ENCODE measurements around the gene L3MBTL4. TPM values are rescaled to one million over a fixed set of nuclear protein-coding genes. Genes with fewer than 3 reads are reported as not detected.
"Not testable (repeated sequence)": the region's sequence is repeated elsewhere in the genome, so short reads cannot be mapped to it uniquely, and the experiment has no call there.

Gene L3MBTL4
- total RNA-seq, 2 experiments from 2014 or later: 0.27 to 0.33 TPM

DNA sequence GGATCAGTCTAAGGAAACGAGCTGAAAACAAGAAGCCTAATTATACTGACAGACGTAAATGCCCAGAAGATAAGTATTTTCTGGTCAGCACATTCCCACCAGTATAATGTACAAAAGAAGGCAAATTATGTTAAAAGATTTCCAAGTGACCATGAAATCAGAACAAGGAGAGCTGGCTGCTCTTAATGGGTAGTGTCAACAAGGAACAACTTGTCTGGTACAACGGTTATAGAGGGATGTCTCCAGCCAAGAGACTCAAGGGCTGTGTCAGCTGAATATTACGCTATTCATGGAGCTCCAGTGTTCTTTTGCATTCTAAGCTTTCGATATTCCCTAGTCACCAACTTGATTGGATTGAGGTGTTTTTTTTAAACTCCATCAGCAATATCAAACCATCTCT is 8.6 kb upstream of the L3MBTL4 start:
- Mint-ChIP-seq H3K27me3 (no peaks in the 10 kb centered on the region), H3K4me3 (no peak overlapping the region), H3K36me3 (ENCODE audit: low read depth) (no peaks in the 10 kb centered on the region), H3K9me3 (no peaks in the 10 kb centered on the region), H3K4me1 (no peaks in the 10 kb centered on the region), H3K27ac (no peak overlapping the region)
- DNase-seq: no peak
- ChIA-PET CTCF (interaction anchor here (1.8 kb wide), 1 partner anchor 9 kb away, joined by 4 read pairs; no protein-coding TSS in a partner anchor), POLR2A (no interaction called here)

DNA sequence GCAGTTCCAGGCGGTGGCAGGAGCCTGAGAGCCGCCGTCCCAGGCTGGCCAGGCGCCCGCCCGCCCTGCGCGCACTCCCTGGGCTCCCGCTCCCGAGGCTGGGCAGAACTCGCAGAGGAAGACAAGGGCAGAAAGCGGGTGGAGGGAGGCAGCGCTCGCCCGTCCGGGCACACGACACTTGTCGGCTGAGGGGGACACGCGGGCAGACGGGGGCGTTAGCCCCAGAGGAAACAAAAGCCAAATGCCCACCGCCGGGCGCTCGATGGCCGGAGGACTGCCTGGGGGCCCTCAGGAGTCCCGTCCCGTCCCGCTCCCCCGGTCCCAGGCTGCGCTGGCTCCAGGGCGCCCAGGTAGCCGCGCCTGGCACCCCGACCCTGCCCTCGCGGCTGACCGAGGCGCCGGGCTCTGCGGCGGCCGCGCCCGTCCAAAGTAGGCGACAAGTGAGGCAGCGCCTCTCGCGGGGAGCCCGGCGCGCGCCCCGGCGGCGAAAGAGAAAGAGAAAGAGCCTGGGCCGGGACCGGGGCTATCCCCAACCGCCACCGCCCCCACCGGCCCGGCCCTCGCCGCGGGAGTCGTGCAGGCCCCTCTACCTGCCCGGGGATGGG is 491 bp downstream of the L3MBTL4 start:
- H3K4me3 Mint-ChIP-seq: peak overlapping the region; percentile 55
- H3K27ac Mint-ChIP-seq: no peak overlapping the region
- H3K9me3 Mint-ChIP-seq: no peaks in the 10 kb centered on the region
- DNase-seq: peak; percentile 55
- H3K36me3 Mint-ChIP-seq (ENCODE audit: low read depth): peaks cover 2% of the 10 kb centered on the region
- H3K4me1 Mint-ChIP-seq: peaks cover 11% of the 10 kb centered on the region
- CTCF ChIA-PET: no interaction called here
- H3K27me3 Mint-ChIP-seq: peaks cover 36% of the 10 kb centered on the region
- POLR2A ChIA-PET: no interaction called here

DNA sequence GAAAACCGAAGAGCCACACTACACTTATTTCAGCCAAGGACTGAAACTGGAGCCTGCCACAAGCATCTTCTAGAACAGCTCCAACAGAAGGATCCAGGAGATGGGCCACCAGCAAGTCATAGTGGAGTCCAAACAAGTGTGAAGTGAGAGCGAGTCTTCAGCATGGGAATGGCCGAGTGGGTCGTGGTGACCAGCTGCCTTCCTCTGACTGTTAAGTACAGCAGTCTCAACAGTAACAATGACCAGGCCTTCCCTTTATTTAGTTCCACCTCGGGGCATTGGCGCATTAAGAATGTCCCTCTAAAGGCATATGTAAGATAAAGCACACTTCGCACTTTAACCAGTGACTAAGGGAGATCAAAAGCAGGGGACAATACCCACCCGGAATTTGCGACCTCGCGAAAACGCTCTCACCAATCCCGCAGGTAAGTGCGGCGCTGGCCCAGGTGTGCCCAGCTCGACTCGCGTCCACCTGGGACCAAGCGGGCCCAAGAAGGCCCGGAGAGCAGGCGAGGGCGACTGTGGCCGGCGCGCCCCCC is 1.1 kb downstream of the L3MBTL4 start:
- H3K4me1 Mint-ChIP-seq: peaks cover 11% of the 10 kb centered on the region
- peaks cover 36% of the 10 kb centered on the region for H3K27me3 Mint-ChIP-seq
- ChIA-PET POLR2A (no interaction called here), CTCF (no interaction called here)
- no peak overlapping the region for H3K27ac Mint-ChIP-seq
- DNase-seq: no peak
- peak overlapping the region; percentile 57 for H3K4me3 Mint-ChIP-seq
- no peaks in the 10 kb centered on the region for H3K9me3 Mint-ChIP-seq
- peaks cover 2% of the 10 kb centered on the region for H3K36me3 Mint-ChIP-seq (ENCODE audit: low read depth)

DNA sequence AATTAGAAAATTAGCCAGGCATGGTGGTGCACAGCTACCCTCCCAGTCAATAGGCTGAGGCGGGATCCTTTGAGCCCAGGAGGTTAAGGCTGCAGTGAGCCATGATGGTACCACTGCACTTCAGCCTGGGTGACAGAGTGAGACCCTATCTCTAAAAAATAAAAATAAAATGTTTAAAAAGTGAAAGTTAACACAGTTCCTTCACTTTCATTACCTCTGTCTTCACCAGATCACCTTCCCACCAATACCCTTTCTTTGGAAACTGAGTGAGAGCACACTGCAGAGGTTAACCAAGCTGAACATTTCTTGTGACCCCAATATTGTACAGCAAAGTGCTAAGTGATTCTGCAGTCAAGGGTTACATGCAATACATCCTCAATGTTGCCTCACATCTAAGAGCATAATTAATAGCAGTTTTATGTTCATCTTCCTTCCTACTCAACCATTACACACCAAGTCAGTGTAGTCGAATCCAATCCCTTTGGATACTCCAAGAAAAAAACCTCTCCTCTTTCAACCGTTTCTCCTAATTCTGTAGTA is 1.7 kb downstream of the L3MBTL4 start:
- CTCF ChIA-PET: no interaction called here
- Mint-ChIP-seq H3K9me3 (no peaks in the 10 kb centered on the region), H3K27me3 (peaks cover 36% of the 10 kb centered on the region), H3K4me1 (peaks cover 11% of the 10 kb centered on the region), H3K27ac (no peak overlapping the region), H3K4me3 (peak overlapping the region; percentile 57), H3K36me3 (ENCODE audit: low read depth) (peaks cover 2% of the 10 kb centered on the region)
- DNase-seq: no peak
- POLR2A ChIA-PET: no interaction called here

DNA sequence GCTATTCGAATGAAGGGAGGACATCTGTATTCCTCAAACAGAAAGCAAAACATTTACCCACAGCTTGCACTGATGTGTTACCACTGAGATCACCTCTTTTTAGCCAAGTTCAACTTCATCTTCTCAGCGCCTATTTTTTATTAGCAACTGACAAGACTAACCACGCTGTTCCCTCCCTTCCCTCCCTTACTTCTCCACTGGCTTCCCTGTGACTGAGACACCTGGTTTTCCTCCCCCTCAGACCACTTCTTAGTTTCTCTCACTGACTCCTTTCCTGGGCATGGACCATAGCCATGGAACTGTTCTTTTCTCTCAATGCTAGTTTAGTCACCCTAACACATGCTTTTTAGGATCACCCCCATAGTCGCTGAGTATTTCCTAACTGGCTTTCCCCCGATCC is 3.3 kb downstream of the L3MBTL4 start:
- ChIA-PET CTCF (no interaction called here), POLR2A (no interaction called here)
- no peak overlapping the region for H3K27ac Mint-ChIP-seq

DNA sequence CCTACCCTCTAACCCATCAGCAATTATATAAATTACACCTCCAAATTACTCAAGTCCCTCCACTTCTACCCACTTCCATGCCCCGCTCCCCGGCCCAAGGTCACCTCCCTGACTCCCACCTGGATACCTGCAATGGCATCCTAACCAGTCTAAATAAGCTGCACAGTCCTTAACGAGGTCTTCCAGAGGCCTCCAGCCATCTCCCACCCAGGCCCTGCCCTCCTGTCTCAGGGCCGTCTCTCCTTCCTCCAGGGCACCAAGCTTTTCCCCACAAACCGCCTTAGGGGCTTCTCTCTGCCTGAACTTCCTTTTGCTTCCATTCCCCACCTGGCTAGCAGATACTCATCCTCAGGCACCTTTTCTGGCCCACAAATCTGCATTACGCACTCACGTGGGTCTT is 4.8 kb downstream of the L3MBTL4 start:
- ChIA-PET POLR2A (no interaction called here), CTCF (no interaction called here)
- Mint-ChIP-seq H3K27ac (no peak overlapping the region), H3K9me3 (no peaks in the 10 kb centered on the region), H3K4me1 (peaks cover 8% of the 10 kb centered on the region), H3K36me3 (ENCODE audit: low read depth) (no peaks in the 10 kb centered on the region), H3K4me3 (no peak overlapping the region), H3K27me3 (peaks cover 14% of the 10 kb centered on the region)
- DNase-seq: no peak

More for the DNA sequence above, 3.3 kb downstream of the L3MBTL4 start:
- Mint-ChIP-seq H3K27me3 (peaks cover 27% of the 10 kb centered on the region), H3K9me3 (no peaks in the 10 kb centered on the region), H3K4me1 (peaks cover 11% of the 10 kb centered on the region), H3K36me3 (ENCODE audit: low read depth) (peaks cover 2% of the 10 kb centered on the region), H3K4me3 (no peak overlapping the region)
- no peak for DNase-seq

DNA sequence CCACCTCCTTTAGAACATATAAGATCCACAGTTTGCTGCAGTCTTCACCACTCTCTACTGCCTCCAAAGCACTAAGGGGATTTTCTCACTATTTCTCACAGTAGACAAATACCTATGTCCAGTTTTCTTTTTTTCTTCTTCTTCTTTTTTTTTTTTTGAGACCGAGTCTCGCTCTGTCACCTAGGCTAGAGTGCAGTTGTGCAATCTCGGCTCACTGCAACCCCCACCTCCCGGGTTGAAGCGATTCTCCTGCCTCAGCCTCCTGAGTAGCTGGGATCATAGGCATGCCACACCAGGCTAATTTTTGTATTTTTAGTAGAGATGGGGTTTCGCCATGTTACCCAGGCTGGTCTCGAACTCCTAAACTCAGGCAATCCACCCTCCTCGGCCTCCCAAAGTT is 6.2 kb downstream of the L3MBTL4 start:
- DNase-seq; POLR2A ChIA-PET; H3K4me1 Mint-ChIP-seq; H3K4me3 Mint-ChIP-seq; CTCF ChIA-PET; H3K9me3 Mint-ChIP-seq; H3K36me3 Mint-ChIP-seq (ENCODE audit: low read depth); H3K27ac Mint-ChIP-seq: not testable (repeated sequence)
- H3K27me3 Mint-ChIP-seq: peaks cover 12% of the 10 kb centered on the region

DNA sequence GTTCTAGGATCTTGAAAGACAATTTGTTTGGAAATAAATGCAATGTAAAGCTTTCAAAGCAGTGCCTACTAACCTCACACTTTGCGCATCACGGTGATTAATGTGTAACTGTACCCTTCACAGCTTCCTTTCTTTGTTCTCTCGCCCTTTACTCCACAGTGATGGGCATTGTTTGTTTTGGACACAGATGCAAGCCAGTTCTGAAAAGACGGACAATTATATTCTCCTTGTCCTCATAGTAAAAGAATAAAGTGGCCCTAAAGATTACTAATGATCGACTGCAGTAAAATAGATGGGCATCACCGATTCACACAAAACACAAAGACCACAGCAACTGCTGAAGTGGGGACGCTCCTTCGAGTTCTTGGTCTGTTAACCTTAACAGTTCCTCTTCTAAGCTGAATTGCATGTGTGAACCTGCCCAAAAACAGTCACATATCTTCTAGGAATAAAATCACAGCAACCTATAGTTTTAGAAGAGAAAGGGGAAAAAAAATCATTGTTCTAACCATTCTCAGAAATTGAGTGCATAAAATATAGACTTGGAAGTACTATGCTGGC is 7.7 kb downstream of the L3MBTL4 start:
- no peaks in the 10 kb centered on the region for H3K4me1 Mint-ChIP-seq
- no peaks in the 10 kb centered on the region for H3K9me3 Mint-ChIP-seq
- peaks cover 2% of the 10 kb centered on the region for H3K27me3 Mint-ChIP-seq
- no peak overlapping the region for H3K4me3 Mint-ChIP-seq
- ChIA-PET POLR2A (no interaction called here), CTCF (no interaction called here)
- H3K27ac Mint-ChIP-seq: no peak overlapping the region
- no peak for DNase-seq
- no peaks in the 10 kb centered on the region for H3K36me3 Mint-ChIP-seq (ENCODE audit: low read depth)

DNA sequence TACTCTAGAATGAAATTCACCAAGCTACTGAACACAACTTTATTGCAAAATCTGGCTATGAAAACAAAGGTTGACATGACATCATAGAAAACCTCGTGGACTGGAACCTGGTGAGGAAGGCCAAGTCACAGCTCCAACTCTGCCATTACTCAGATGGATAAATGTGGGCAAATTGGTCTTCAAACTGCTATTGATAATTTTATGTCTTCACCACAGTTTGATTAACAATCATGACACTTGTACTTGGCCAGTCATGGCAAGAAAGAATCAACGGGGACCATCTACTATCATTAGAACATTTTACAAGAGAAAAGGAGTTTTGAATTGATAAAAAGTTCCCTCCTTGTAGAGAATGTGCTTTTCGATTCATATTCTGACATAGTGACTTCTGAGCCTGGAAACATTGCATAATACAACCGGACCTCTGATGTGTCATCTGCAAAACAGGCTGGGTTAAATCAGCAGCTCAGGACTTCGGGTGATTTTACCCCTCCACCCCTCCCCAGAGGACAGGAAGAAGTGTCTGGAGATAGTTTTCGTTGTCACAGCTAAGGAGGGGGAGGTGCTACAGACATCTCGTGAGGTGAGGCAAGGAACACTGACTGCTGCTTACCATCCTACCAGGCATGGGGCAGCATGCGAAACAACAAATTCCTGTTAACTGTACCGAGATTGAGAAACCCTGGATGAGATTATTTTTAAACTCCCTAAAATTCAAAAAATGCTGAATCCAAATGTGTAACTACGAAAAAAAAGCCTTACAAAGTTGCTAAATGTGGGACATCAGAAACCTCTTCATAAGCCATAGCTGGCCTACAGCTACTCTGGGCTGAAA is 8.4 kb downstream of the L3MBTL4 start:
- DNase-seq: no peak
- Mint-ChIP-seq H3K27ac (no peak overlapping the region), H3K9me3 (no peaks in the 10 kb centered on the region), H3K4me1 (no peaks in the 10 kb centered on the region), H3K36me3 (ENCODE audit: low read depth) (no peaks in the 10 kb centered on the region), H3K27me3 (no peaks in the 10 kb centered on the region), H3K4me3 (no peak overlapping the region)
- CTCF ChIA-PET: no interaction called here
- POLR2A ChIA-PET: no interaction called here

DNA sequence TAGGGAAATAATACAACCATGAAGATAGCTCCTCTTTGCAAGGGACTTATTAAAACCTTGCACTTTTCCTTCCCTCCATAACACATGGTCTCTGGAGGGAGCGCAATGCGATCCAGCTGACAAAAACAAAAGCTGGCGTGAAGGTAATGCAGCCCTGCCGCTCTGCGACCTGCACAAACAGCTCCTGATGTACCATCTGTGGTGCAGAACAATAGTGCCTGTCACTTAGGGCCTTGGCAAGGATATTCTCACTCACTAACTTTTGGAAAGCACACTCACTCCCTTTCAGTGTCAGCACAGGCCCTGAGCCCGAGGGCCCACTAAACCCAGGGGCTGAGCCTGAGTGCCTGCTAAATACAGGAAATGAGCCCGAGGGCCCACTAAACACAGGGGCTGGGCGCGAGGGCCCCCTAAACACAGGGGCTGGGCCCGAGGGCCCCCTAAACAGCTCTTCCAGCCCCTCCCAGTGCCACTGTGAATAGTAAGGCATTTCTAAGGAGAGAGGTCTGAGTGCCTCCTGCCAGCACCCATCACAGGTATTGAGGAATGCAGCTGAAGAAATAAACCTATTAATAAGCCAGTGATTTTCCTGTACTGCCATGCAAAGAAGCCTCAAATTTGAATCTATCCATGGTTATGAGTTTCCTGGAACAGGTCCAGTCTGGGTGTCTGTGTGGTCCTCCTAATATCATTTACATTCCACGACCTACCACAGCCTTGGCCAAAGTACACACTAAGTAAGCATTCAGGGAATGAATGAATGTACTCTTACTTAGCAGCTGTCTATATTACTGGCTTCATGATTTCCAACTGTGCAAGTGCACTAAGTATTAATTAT is 9.3 kb downstream of the L3MBTL4 start:
- Mint-ChIP-seq H3K27me3 (no peaks in the 10 kb centered on the region), H3K4me3 (no peak overlapping the region), H3K4me1 (no peaks in the 10 kb centered on the region), H3K9me3 (no peaks in the 10 kb centered on the region), H3K27ac (no peak overlapping the region), H3K36me3 (ENCODE audit: low read depth) (no peaks in the 10 kb centered on the region)
- no peak for DNase-seq
- ChIA-PET POLR2A (no interaction called here), CTCF (no interaction called here)

DNA sequence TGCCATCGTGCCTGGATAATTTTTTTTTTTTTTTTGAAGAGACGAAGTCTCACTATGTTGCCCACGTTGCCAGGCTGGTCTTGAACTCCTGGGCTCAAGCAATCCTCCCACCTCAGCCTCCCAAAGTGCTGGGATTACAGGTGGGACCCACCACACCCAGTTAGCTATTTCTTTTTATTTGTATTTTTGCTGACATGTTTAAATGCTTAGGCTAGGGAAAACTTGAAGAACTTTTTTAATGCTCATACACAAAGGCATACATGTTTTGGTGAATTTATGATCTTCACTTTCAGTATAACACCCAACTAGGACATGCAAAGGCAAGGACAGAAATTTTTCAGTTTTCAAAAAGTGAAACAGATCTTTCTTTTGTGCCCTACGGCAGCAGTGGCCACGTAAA is 9.9 kb downstream of the L3MBTL4 start:
- no peak for DNase-seq
- ChIA-PET POLR2A (no interaction called here), CTCF (no interaction called here)
- Mint-ChIP-seq H3K4me3 (no peak overlapping the region), H3K4me1 (no peaks in the 10 kb centered on the region), H3K27ac (no peak overlapping the region), H3K36me3 (ENCODE audit: low read depth) (no peaks in the 10 kb centered on the region), H3K27me3 (no peaks in the 10 kb centered on the region), H3K9me3 (no peaks in the 10 kb centered on the region)

DNA sequence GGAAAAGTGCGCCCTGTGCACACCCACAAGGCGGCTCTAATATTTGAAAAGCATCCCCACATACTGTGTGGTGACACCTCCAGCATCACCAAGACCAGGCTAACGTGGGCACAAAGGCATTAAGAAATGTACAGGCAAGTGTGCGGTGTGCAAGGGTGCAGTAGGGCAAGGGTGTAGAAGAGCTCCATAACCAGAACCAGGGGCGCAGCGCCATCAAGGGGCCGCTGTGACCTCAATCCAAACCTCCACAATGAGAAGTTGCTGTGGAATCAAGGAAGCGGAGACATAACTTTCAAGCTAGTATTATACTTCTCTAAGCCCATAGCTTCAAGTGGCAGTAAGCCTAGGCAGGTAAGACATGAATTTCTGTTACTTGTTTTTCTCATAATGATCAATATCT is 13.0 kb downstream of the L3MBTL4 start:
- POLR2A ChIA-PET: no interaction called here
- Mint-ChIP-seq H3K27me3 (no peaks in the 10 kb centered on the region), H3K4me3 (no peak overlapping the region), H3K9me3 (no peaks in the 10 kb centered on the region), H3K36me3 (ENCODE audit: low read depth) (no peaks in the 10 kb centered on the region), H3K4me1 (no peaks in the 10 kb centered on the region), H3K27ac (no peak overlapping the region)
- no peak for DNase-seq
- CTCF ChIA-PET: no interaction called here

DNA sequence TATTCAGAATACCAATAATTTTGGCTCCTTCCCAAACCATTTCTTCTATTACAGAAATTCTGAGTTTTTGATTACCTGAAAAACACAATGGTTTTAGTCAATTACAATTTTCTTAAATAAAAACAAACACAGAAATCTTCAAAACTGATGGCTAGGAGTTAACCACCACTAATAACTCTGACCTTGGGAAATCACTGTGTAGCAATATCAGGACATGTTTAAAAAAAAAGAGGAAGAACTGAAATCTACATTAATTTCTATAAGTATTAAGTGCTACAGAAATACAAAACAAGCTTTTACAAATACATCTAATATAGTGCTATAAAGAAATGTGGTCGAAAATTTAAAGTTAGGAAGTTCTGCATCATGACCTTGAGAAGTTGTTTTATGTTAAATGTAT is 14.9 kb downstream of the L3MBTL4 start:
- H3K4me3 Mint-ChIP-seq: no peak overlapping the region
- POLR2A ChIA-PET: no interaction called here
- H3K27ac Mint-ChIP-seq: no peak overlapping the region
- DNase-seq: no peak
- H3K36me3 Mint-ChIP-seq (ENCODE audit: low read depth): no peaks in the 10 kb centered on the region
- no peaks in the 10 kb centered on the region for H3K27me3 Mint-ChIP-seq
- H3K4me1 Mint-ChIP-seq: no peaks in the 10 kb centered on the region
- H3K9me3 Mint-ChIP-seq: no peaks in the 10 kb centered on the region
- CTCF ChIA-PET: interaction anchor here (1.1 kb wide), 1 partner anchor 127 kb away, joined by 3 read pairs; no protein-coding TSS in a partner anchor

All from activated CD4-positive, alpha-beta T cell treated with anti-CD3 and anti-CD28 coated beads, Interleukin-2, amount 10 ng/mL, durations not matched to agents 7 days and 5 days (primary cell).